Fibroblast of skin of abdomen (primary cell): Measurements from ENCODE around the gene SLC25A30. TPM values are rescaled to one million over a fixed set of nuclear protein-coding genes. Genes with fewer than 3 reads are reported as not detected.

Experiments
- DNase-seq: peaks from one replicate; pipeline ENCODE4 v3.0.0-alpha.2; 2013
- polyA plus RNA-seq, 2 experiments: library from polyadenylated mRNA; unstranded; fragments of 120-200 nt; gene quantifications; one replicate each; pipeline ENCODE4 v1.2.1, GENCODE V29; 2013; ENCODE audit not compliant: insufficient read length in 2 of 2

The SLC25A30 gene
- 9.6 TPM for polyA plus RNA-seq (2013, experiment 1 of 2; ENCODE audit: insufficient read length)
- polyA plus RNA-seq (2013, experiment 2 of 2; ENCODE audit: insufficient read length), result 9.0 TPM

GRCh38 chr13:45417790-45418534, at the start of gene SLC25A30:
Gene SLC25A30 (minus strand): TSS chr13:45418373. CDS start chr13:45411425, 6,948 bp downstream.
- DNase-seq, result peak; percentile 87

GRCh38 chr13:45466359-45466758, 48.2 kb upstream of the SLC25A30 start:
- no peak for DNase-seq

GRCh38 chr13:45464687-45465453, 46.7 kb upstream of the SLC25A30 start, which contains the start of gene COG3:
Gene COG3 (plus strand): TSS chr13:45464939. CDS start chr13:45465037, 98 bp downstream.
- DNase-seq, result peak; percentile 99

DNA sequence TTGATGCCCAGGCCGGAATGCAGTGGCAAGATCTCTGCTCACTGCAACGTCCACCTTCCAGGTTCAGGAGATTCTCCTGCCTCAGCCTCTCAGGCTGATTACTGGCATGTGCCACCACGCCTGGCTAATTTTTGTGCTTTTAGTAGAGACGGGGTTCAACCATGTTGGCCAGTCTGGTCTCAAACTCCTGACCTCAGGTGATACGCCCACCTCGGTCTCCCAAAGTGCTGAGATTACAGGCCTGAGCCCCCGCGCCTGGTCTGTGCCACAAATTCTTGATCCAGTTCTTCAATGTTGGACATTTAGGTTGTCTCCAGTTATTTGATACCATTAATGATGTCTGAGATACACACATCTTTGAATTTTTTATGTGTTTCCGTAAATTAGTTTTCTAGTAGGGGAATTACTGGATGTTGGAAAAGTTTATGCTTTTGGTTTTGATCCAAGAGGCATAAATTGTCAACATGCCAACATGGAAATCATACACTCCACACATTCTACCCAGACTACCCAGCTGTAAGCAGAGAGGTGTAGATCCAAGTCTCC, 46.0 kb upstream of the SLC25A30 start:
- no peak for DNase-seq

DNA sequence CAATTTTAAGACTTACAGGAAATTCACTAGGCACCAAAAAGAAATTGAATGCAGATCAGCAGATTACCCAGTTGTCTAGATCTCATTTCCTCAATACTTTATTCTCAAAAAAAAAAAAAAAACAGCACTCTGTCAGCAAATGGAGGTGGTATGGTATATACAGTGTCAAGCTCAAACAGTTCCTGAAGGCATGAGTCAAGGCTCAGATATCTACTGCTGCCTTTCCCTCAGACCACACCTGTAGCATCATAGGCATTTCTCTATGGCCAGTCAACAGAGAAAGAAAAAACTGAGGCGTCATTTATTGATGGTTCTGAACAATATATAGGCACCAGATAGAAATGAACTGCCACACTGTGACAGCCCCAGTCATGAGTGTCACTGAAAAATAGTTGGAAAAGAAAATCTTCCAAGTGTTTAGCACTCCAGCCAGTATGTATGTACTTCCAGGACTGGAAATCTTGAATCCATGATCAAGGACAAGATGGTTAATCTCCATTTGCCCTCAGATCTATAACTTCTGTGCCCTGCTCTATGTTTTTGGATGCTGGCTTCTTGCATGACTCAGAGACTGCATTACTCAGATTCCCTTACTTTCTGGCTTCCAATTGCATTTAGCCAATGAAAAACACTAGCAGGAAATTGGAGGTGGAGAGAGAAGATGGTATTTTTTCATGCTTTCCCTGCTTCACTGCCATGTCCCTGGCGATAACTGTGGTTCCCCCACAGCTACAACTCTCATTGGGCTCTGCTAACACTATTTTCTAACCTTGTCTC, 38.2 kb upstream of the SLC25A30 start:
- DNase-seq, result peak; percentile 43

DNA sequence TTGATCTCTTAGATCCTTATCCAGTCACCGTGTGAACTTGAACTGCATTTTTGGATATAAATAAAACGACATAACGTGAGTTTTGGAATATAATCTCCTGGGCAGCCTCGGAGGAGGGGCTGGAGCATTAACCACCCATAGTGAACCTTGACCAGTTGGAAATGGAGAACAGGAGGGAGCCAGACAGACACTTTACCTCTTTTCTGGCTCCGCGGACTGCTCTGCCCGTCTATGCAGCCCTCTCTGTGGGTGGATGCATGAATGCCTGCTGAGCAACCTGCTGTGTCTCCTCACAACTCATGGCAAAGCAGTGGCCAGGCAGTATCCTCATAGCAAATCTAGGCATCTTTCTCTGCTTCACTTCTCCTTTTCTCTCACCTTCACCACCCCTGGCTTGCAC, 36.0 kb upstream of the SLC25A30 start:
- no peak for DNase-seq

DNA sequence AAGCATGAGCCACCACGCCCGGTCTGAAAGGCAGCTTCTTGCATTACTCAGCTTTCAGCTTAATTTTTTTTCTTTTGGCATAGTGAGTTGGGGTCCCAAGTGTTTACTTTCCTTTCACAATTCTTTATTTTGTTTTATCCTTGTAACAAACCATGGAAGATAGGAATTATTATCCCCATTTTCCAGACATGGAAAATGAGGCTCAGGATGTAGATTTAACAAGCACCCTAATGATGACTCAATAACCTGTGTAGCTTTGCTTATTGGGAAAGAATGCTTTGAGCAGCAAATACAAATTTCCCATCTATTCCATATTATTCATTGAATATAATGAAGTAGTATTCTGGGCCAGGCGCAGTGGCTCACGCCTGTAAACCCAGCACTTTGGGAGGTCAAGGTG, 33.1 kb upstream of the SLC25A30 start:
- no peak for DNase-seq

- no peak for DNase-seq
These were observed 30.9 kb upstream of the SLC25A30 start for GRCh38 chr13:45448965-45449559.

DNA sequence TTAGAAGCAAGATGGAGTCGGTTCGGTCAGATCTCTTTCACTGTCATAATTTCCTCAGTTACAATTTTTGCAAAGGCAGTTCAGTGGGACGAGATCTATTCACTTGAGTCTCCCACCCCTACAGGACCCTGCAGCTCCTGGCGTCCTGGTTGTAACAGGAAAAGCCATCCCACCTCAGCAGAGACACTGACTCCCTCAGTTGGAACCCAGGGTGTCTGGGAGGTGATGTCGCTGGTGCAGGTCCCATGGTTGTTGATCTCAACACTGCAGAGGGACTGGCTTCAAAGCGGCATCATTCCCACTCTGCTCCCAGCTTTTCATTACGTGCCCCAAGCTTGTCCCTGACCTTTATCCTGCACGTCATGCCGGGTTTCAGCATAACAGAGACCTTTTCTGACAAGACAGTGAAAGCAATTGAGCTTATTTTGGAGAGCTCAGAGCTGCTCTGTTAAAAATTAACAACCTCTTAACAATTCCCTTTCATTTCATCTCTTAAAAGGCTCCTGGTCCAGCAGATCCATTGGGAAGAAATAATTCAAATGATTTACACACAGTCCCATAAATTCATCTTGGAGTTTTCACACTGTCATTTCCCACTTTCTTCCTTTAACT, 29.0 kb upstream of the SLC25A30 start:
- DNase-seq, result no peak

DNA sequence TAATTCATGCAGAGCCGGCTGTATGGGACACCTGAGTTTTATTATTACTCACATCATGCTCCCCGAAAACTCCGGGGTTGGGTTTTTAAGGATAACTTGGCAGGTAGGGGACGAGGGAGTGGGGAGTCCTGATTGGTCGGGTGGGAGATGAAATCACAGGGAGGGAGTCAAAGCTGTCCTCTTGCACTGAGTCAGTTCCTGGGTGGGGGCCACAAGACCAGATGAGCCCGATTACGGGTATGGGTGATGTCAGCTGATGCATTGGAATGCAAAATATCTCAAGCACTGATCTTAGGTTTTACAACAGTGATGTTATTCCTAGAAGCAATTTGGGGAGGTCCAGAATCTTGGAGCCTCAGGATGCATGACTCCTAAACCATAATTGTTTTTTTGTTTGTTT, 28.0 kb upstream of the SLC25A30 start:
- DNase-seq, result peak; percentile 52

- no peak for DNase-seq
These were observed 26.9 kb upstream of the SLC25A30 start for GRCh38 chr13:45445053-45445452.

GRCh38 chr13:45441633-45442032, 23.5 kb upstream of the SLC25A30 start:
- DNase-seq, result no peak

DNA sequence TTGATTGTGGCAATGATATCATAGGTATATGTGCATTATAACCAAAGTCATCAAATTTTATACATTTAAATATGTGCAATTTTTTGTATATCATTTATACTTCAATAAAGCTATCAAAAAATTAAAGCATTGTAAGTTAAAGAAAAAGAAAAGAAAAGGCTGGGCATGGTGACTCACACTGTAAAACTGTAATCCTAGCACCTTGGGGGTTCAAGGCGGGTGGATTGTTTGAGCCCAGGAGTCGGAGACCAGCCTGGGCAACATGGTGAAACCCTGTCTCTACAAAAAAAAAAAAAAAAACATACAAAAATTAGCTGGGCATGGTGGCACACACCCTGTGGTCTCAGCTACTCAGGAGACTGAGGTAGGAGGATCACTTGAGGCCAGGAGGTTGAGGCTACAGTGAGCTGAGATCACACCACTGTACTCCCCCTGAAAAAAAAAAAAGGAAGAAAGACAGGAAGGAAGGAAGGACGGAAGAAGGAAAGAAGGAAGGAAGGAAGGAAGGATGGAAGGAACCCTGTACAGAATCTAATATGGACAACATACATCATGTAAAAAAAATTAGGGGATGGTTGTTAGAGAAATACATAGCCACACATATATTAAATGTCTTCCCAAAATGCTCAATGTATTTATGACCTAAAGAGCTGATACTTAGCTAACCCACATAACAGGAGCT, 21.7 kb upstream of the SLC25A30 start:
- no peak for DNase-seq

DNA sequence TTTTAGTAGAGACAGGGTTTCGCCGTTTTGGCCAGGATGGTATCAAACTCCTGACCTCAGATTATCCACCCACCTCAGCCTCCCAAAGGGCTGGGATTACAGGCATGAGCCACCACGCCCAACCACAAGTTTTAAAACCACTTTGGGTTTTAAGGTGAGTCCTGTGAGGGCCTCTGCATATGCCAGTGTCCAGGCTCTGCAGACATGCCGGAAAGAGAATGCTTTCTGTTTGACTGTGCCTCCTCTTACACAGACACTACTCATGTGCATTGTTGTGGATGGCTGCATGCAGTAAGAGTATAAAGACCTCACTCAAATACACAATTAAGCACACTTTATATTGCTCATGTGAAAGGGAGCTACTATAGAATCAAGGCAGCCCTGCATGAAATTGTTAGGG, 20.8 kb upstream of the SLC25A30 start:
- no peak for DNase-seq

DNA sequence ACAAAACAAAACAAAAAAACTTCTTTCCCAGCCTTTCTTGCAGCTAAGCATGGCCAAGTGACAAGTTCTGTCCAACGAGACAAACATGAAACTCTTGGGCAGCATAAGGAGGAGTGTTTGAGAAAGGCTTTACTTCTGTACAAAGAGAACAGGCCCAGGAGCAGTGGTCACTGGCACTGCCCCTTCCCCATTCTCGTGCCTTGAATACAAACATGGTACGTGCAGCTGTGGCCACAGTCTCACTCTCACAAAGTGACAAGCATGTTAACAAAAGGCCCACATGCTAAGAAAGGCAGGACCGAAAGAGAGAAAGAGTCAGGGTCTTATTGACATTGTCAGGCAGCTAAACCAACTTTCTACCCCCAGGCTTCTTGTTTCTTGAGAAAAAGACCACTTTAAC, 19.8 kb upstream of the SLC25A30 start:
- DNase-seq, result no peak

DNA sequence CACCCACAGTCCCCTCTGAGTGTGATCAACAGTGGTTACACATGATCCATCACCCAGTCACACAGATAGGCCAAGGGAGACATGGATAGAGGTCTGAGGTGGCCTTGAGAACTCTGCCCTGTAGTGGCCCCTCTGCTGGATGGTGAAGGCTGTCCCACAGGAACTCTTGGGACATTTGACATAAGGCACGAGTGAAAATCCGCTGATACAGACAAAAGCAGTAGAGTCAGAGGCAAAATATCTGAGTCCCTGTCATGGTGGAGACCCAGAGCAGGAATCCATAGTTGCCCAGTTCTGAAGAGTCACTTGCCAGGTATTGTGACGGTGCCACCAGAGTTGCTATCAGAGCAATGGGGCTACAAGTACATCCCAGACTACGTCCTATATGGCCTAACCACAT, 18.8 kb upstream of the SLC25A30 start:
- no peak for DNase-seq

- no peak for DNase-seq
These were observed 18.2 kb upstream of the SLC25A30 start for GRCh38 chr13:45436332-45436731.

DNA sequence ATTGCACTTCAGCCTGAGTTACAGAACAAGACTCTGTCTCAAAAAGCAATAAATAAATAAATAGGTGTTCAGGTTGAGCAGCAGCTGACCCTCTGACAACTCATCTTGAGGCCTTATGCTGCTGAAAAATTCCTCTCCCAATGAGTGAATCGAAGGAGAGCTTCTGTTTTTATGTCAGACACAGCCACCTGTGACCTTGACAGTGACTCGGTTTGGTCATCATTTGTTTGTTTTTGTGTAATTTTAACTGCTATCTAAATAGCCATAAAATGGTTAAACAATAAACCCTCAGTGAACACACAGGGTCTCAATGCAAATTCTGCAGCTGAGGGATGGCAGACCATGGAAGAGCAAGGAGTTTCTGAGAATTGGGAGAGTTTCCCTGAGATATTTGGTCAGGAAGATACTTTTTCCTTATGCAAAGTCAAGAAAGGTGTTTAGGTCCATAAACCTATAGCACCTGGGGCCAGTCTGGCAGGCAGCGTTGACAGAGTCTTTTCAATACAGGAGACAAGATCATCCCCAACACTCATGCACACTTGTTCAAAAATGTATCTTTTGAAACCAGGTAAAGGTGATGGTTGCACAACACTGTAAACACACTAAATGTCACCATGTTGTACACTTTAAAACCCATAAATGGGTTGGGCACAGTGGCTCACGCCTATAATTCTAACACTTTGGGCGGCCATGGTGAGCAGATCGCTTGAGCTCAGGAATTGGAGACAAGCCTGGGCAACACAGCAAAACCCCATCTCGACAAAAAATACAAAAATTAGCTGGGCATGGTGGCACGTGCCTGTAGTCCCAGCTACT, 16.6 kb upstream of the SLC25A30 start:
- no peak for DNase-seq

- no peak for DNase-seq
These were observed 15.2 kb upstream of the SLC25A30 start for GRCh38 chr13:45433381-45433790.

DNA sequence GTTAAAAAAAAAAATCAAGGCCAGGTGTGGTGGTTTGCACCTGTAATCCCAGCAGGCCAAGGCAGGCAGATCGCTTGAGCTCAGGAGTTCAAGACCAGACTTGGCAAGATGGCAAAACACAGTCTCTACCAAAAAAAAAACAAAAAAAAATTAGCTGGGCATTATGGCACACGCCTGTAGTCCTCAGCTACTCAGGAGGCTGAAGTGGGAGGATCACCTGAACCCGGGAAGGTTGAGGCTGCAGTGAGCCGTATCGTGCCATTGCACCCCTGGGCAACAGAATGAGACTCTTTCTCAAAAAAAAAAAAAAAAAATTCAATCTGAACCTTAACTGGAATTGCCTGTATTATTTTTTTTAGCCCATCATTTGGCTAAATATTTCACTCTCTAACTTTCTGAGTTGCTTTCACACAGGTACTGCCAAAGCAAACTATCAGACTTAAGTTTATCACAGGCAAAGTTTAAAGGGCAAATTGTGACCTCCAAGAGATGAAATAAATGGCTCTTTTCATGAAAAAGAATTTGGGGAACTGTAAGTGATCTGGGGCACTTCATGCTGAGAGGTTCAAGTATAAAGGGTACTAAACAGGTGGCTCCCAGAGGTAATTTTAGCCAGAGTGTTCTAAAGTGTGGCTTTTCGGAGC, 14.7 kb upstream of the SLC25A30 start:
- no peak for DNase-seq
